ENCODE data around the gene CFAP299. TPM values are rescaled to one million over a fixed set of nuclear protein-coding genes. Genes with fewer than 3 reads are reported as not detected.

Gene CFAP299
- total and polyA plus RNA-seq, 2 of the 13 experiments (the other 11 are each of a cell fraction or from before 2014, with no cell fraction given) = not detected

- no peak for TF ChIP-seq HIC2 (CRISPR knock-in tag; IDR thresholded peaks at IDR 0.05; ENCODE audit: low read depth)
- TF ChIP-seq KMT2A (CRISPR knock-in tag; IDR thresholded peaks at IDR 0.05) = no peak
- no peak for TF ChIP-seq ZNF382 (CRISPR knock-in tag; IDR thresholded peaks at IDR 0.05; ENCODE audit: borderline replicate concordance)
- TF ChIP-seq ZNF468 (CRISPR knock-in tag; IDR thresholded peaks at IDR 0.05) = no peak
- no peak for TF ChIP-seq ZFP41 (CRISPR knock-in tag; IDR thresholded peaks at IDR 0.05; ENCODE audit: borderline replicate concordance)
- no peak for TF ChIP-seq ZNF780A (CRISPR knock-in tag; IDR thresholded peaks at IDR 0.05)
- TF ChIP-seq MTA1 (CRISPR knock-in tag; IDR thresholded peaks at IDR 0.05; ENCODE audit: borderline replicate concordance) = no peak
- TF ChIP-seq HMG20A (CRISPR knock-in tag; IDR thresholded peaks at IDR 0.05; ENCODE audit: borderline replicate concordance) = peak; percentile 83
- no peak for TF ChIP-seq MZF1 (CRISPR knock-in tag; IDR thresholded peaks at IDR 0.05; ENCODE audit: borderline replicate concordance)
- no peak for TF ChIP-seq MLLT10 (CRISPR knock-in tag; IDR thresholded peaks at IDR 0.05)
- no peak for TF ChIP-seq HOXA3 (CRISPR knock-in tag; IDR thresholded peaks at IDR 0.05)
- no peak for TF ChIP-seq NFIB (CRISPR knock-in tag; IDR thresholded peaks at IDR 0.05; ENCODE audit: borderline replicate concordance)
- no peak for TF ChIP-seq KLF9 (CRISPR knock-in tag; IDR thresholded peaks at IDR 0.05; ENCODE audit: low read depth)
- no peak for TF ChIP-seq SIN3B (IDR thresholded peaks at IDR 0.05; ENCODE audit: low read length)
- TF ChIP-seq, protein P1, sequence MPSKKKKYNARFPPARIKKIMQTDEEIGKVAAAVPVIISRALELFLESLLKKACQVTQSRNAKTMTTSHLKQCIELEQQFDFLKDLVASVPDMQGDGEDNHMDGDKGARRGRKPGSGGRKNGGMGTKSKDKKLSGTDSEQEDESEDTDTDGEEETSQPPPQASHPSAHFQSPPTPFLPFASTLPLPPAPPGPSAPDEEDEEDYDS (CRISPR knock-in tag; IDR thresholded peaks at IDR 0.05) = no peak
- TF ChIP-seq ZNF614 (CRISPR knock-in tag; IDR thresholded peaks at IDR 0.05; ENCODE audit: borderline replicate concordance) = no peak
- no peak for TF ChIP-seq KLF16 (CRISPR knock-in tag; IDR thresholded peaks at IDR 0.05)
- TF ChIP-seq GFI1 (CRISPR knock-in tag; IDR thresholded peaks at IDR 0.05; ENCODE audit: borderline replicate concordance) = peak; percentile 99
- no peak for TF ChIP-seq NR2C2 (CRISPR knock-in tag; IDR thresholded peaks at IDR 0.05; ENCODE audit: borderline replicate concordance)
- peak; percentile 51; the same call in 1 of the 2 replicates for TF ChIP-seq HNF4A (CRISPR knock-in tag; IDR thresholded peaks at IDR 0.05)
- TF ChIP-seq ZNF687 (CRISPR knock-in tag; IDR thresholded peaks at IDR 0.05) = no peak
- TF ChIP-seq EHMT2 (IDR thresholded peaks at IDR 0.05; ENCODE audit: borderline replicate concordance, low read depth, low read length) = no peak
- TF ChIP-seq STAG1 (CRISPR knock-in tag; IDR thresholded peaks at IDR 0.05) = no peak
- peak; percentile 79 for TF ChIP-seq FOXA3 (CRISPR knock-in tag; IDR thresholded peaks at IDR 0.05)
- TF ChIP-seq HHEX (CRISPR knock-in tag; IDR thresholded peaks at IDR 0.05) = peak; percentile 95
- TF ChIP-seq SIN3A (IDR thresholded peaks at IDR 0.05; ENCODE audit: borderline replicate concordance, low read depth, low read length) = no peak
- no peak for TF ChIP-seq JARID2 (CRISPR knock-in tag; IDR thresholded peaks at IDR 0.05; ENCODE audit: insufficient replicate concordance)
- no peak for TF ChIP-seq ZNF138 (CRISPR knock-in tag; IDR thresholded peaks at IDR 0.05; ENCODE audit: low read depth)
These were observed 279.6 kb downstream of the CFAP299 start (continued) for GRCh38 chr4:80615099-80615498.

All from HepG2 (cell line).